AG08396 (cell line): ENCODE results near the gene FBLIM1.

Experiments
- DNase-seq: peaks from one replicate; pipeline ENCODE4 v3.0.0; 2012; ENCODE audit warnings: low spot score, mixed read lengths

The FBLIM1 gene

GRCh38 chr1:15758343-15758931, at the start of gene FBLIM1:
Gene FBLIM1, plus strand, starts transcription at chr1:15758795. Its CDS starts 6,189 bp downstream, at chr1:15764984.
- DNase-seq = peak; percentile 64

- DNase-seq = no peak
These were observed 49.4 kb upstream of the FBLIM1 start for GRCh38 chr1:15709226-15709625.

GRCh38 chr1:15712168-15712567, 46.4 kb upstream of the FBLIM1 start:
- DNase-seq = no peak

- DNase-seq = peak; percentile 83
These were observed 44.0 kb upstream of the FBLIM1 start for GRCh38 chr1:15714406-15715136.

GRCh38 chr1:15717418-15718125, 41.0 kb upstream of the FBLIM1 start:
- no peak for DNase-seq

GRCh38 chr1:15718199-15718601, 40.4 kb upstream of the FBLIM1 start:
- no peak for DNase-seq

- no peak for DNase-seq
These were observed 39.0 kb upstream of the FBLIM1 start for GRCh38 chr1:15719381-15720120.

- no peak for DNase-seq
These were observed 37.7 kb upstream of the FBLIM1 start for GRCh38 chr1:15720861-15721260.

- no peak for DNase-seq
These were observed 36.2 kb upstream of the FBLIM1 start for GRCh38 chr1:15722411-15722810.

- no peak for DNase-seq
These were observed 35.6 kb upstream of the FBLIM1 start for GRCh38 chr1:15722836-15723532.

- DNase-seq = no peak
These were observed 34.9 kb upstream of the FBLIM1 start for GRCh38 chr1:15723631-15724246.

GRCh38 chr1:15724949-15725880, 33.4 kb upstream of the FBLIM1 start:
- no peak for DNase-seq

GRCh38 chr1:15726508-15726907, 32.1 kb upstream of the FBLIM1 start:
- DNase-seq = no peak

GRCh38 chr1:15727021-15727420, 31.6 kb upstream of the FBLIM1 start:
- DNase-seq = no peak

GRCh38 chr1:15727424-15727823, 31.2 kb upstream of the FBLIM1 start:
- no peak for DNase-seq

GRCh38 chr1:15727866-15728534, 30.6 kb upstream of the FBLIM1 start:
- DNase-seq = no peak

- DNase-seq = no peak
These were observed 29.5 kb upstream of the FBLIM1 start for GRCh38 chr1:15728937-15729657.

GRCh38 chr1:15730423-15730822, 28.2 kb upstream of the FBLIM1 start:
- DNase-seq = no peak

GRCh38 chr1:15730936-15731335, 27.7 kb upstream of the FBLIM1 start:
- no peak for DNase-seq
